ENCODE measurements around the gene TRIM41. TPM values are rescaled to one million over a fixed set of nuclear protein-coding genes. Genes with fewer than 3 reads are reported as not detected.

The TRIM41 gene
- polyA plus RNA-seq, 6 donors from 2014 or later: 0.40 to 1.6 (median 1.0) TPM

GRCh38 chr5:181219262-181220177, 3.6 kb upstream of the TRIM41 start:
- H3K9me3 Mint-ChIP-seq: peaks cover 0 to 18% (median 4%) of the 10 kb centered on the region in 7 donors
- DNase-seq (no peak), ATAC-seq (ENCODE audit: low read depth in 2 of 2) (no peak)
- peak overlapping the region; percentile 44 to 98 (median 62) for H3K4me3 Mint-ChIP-seq
- H3K4me1 Mint-ChIP-seq: peaks cover 53 to 76% (median 66%) of the 10 kb centered on the region in 3 donors
- peak overlapping the region in 4 of 6 donors; percentile 89 to 97 (median 92) for H3K27ac Mint-ChIP-seq
- H3K36me3 Mint-ChIP-seq: no peaks in the 10 kb centered on the region
- peaks cover 0 to 10% (median 4%) of the 10 kb centered on the region in 3 donors for H3K27me3 Mint-ChIP-seq

DNA sequence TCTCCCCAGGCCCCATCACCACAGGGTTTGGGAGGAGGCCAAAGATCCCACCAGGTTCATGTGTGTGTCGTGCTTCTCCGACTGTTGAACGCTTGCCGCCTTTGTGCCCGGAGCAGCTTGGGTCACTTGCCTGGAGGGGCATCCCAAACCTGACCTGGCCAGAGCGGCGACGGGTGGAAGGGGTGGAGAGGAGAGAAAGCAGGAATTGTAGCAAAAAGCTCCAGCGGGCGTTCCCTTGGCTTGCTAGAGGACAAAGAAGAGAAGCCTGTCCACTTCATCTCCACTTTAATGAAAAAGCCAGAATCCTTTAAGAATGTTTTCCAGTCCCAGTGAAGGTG, 2.9 kb upstream of the TRIM41 start:
- DNase-seq (no peak), ATAC-seq (ENCODE audit: low read depth in 2 of 2) (no peak)
- H3K36me3 Mint-ChIP-seq: no peaks in the 10 kb centered on the region
- peak overlapping the region in 4 of 6 donors; percentile 59 to 100 (median 98) for H3K27ac Mint-ChIP-seq
- H3K4me3 Mint-ChIP-seq: peak overlapping the region in 6 of 8 donors; percentile 29 to 98 (median 62)
- H3K9me3 Mint-ChIP-seq: peaks cover 0 to 18% (median 4%) of the 10 kb centered on the region in 7 donors
- peaks cover 0 to 10% (median 4%) of the 10 kb centered on the region in 3 donors for H3K27me3 Mint-ChIP-seq
- H3K4me1 Mint-ChIP-seq: peaks cover 56 to 83% (median 70%) of the 10 kb centered on the region in 3 donors

DNA sequence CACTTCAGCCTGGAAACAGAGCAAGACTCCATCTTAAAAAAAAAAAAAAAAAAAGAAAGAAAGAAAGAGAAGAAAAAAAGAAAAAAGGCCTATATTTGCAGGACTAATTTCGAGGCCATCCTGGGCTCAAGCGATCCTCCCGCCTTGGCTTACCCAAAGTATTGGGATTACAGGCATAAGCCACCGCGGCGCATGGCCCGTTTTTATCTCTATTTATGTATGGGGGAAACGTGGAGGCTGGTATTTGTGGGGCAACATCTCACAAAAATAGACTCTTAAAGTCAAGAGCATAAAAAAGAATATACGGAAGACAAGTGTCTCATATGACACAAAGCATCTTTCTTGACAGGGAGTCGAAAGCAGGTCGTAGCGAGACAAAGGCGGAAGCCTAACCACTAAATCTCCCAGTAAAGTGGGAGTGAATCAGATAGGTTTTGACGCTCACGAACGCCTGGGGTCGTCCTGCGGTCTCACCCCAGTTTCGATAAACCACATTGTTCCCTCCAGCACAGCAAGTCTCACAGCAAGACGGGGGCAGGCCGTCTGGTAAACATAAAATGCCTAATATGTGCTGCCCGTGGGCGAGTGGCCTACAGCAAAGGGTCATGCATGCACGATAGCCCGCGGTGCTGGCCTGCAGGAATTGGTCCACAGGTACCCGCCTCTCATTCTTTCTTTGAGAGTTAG, 1.8 kb upstream of the TRIM41 start:
- peaks cover 0 to 18% (median 4%) of the 10 kb centered on the region in 7 donors for H3K9me3 Mint-ChIP-seq
- H3K4me1 Mint-ChIP-seq: peaks cover 58 to 90% (median 67%) of the 10 kb centered on the region in 3 donors
- peak overlapping the region; percentile 22 to 99 (median 96) for H3K4me3 Mint-ChIP-seq
- ATAC-seq (ENCODE audit: low read depth in 2 of 2) (no peak), DNase-seq (peak; percentile 11)
- peak overlapping the region; percentile 97 to 100 (median 99) for H3K27ac Mint-ChIP-seq
- no peaks in the 10 kb centered on the region for H3K36me3 Mint-ChIP-seq
- peaks cover 0 to 10% (median 4%) of the 10 kb centered on the region in 3 donors for H3K27me3 Mint-ChIP-seq

GRCh38 chr5:181221792-181222629, 1.1 kb upstream of the TRIM41 start:
- Mint-ChIP-seq H3K4me3 (peak overlapping the region; percentile 90 to 99 (median 97)), H3K27me3 (peaks cover 0 to 10% (median 4%) of the 10 kb centered on the region in 3 donors), H3K36me3 (no peaks in the 10 kb centered on the region), H3K4me1 (peaks cover 54 to 84% (median 62%) of the 10 kb centered on the region in 3 donors), H3K27ac (peak overlapping the region; percentile 97 to 100 (median 99)), H3K9me3 (peaks cover 0 to 18% (median 4%) of the 10 kb centered on the region in 7 donors)
- ATAC-seq (ENCODE audit: low read depth in 2 of 2): peak; percentile 31
- DNase-seq: peak; percentile 93

DNA sequence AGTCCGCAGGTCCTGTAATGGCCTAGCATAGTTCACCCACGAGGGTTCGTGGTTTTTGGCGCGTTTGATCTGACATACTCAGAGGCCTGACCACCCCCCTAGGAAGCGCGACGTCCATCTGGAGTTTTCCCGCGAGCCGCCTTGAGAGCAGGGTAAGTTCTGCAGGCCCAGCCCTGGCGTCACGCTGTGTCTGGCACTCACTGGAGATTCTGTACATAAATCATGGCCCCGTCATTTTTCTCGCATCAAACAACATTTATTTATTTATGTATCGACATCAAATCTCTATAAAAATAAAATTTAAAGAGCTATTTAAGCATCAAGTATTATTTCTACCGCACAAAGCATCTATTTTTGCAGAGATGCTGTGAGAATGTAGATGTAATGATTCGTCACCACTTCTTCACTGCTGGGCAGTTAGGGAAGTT, 437 bp upstream of the TRIM41 start:
- peaks cover 52 to 78% (median 57%) of the 10 kb centered on the region in 3 donors for H3K4me1 Mint-ChIP-seq
- peak in 1 of 2 donors; percentile 3 for ATAC-seq (ENCODE audit: low read depth in 2 of 2)
- peak overlapping the region; percentile 97 to 100 (median 99) for H3K27ac Mint-ChIP-seq
- H3K27me3 Mint-ChIP-seq: peaks cover 0 to 10% (median 4%) of the 10 kb centered on the region in 3 donors
- H3K36me3 Mint-ChIP-seq: no peaks in the 10 kb centered on the region
- H3K4me3 Mint-ChIP-seq: peak overlapping the region; percentile 90 to 99 (median 97)
- no peak for DNase-seq
- peaks cover 0 to 18% (median 4%) of the 10 kb centered on the region in 7 donors for H3K9me3 Mint-ChIP-seq

DNA sequence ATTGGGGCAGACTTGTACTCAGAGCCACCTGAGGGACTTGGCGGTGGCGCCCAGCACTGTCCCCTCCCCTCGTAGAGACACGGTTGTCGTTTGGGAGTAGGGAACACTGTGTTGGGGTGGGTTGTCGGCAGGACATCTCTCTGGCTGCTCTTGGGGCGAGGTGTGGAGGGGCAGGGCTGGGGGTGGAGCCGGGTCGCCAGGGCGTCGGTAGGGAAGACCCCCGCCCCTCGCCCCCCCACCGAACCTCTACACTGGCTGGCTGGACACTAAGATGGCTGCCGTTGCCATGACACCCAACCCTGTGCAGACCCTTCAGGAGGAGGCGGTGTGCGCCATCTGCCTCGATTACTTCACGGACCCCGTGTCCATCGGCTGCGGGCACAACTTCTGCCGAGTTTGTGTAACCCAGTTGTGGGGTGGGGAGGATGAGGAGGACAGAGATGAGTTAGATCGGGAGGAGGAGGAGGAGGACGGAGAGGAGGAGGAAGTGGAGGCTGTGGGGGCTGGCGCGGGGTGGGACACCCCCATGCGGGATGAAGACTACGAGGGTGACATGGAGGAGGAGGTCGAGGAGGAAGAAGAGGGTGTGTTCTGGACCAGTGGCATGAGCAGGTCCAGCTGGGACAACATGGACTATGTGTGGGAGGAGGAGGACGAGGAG, 778 bp downstream of the TRIM41 start:
- ATAC-seq (ENCODE audit: low read depth in 2 of 2) (peak in 1 of 2 donors; percentile 1), DNase-seq (no peak)
- peaks cover 0 to 10% (median 4%) of the 10 kb centered on the region in 7 donors for H3K9me3 Mint-ChIP-seq
- H3K27ac Mint-ChIP-seq: peak overlapping the region; percentile 97 to 100 (median 99)
- peaks cover 0 to 6% (median 4%) of the 10 kb centered on the region in 3 donors for H3K27me3 Mint-ChIP-seq
- peak overlapping the region; percentile 90 to 99 (median 97) for H3K4me3 Mint-ChIP-seq
- H3K36me3 Mint-ChIP-seq: no peaks in the 10 kb centered on the region
- peaks cover 45 to 66% (median 49%) of the 10 kb centered on the region in 3 donors for H3K4me1 Mint-ChIP-seq

DNA sequence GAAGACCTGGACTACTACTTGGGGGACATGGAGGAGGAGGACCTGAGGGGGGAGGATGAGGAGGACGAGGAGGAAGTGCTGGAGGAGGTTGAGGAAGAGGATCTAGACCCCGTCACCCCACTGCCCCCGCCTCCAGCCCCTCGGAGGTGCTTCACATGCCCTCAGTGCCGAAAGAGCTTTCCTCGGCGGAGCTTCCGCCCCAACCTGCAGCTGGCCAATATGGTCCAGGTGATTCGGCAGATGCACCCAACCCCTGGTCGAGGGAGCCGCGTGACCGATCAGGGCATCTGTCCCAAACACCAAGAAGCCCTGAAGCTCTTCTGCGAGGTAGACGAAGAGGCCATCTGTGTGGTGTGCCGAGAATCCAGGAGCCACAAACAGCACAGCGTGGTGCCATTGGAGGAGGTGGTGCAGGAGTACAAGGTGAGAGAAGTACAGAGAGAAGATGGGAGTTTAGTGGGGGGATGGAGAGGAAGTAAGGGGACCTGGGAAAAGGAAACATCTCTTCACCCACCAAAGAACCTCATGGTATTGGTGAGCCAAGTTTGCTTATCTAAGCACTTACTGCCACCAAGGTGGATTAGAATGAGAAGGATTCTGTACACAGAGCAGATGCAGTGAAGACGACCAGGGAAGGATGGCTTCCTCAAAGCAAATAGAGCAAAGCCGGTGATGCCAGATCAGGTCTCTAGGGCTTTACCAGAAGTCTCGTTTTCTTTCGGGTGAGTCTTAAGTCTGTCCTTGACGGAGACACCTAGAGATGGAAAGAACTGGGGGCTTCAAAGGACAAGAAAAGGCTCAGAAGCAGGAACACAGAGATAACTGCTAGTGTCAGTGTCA, 1.5 kb downstream of the TRIM41 start:
- Mint-ChIP-seq H3K4me3 (peak overlapping the region; percentile 90 to 99 (median 97)), H3K4me1 (peaks cover 45 to 68% (median 50%) of the 10 kb centered on the region in 3 donors)
- ATAC-seq (ENCODE audit: low read depth in 2 of 2): no peak

DNA sequence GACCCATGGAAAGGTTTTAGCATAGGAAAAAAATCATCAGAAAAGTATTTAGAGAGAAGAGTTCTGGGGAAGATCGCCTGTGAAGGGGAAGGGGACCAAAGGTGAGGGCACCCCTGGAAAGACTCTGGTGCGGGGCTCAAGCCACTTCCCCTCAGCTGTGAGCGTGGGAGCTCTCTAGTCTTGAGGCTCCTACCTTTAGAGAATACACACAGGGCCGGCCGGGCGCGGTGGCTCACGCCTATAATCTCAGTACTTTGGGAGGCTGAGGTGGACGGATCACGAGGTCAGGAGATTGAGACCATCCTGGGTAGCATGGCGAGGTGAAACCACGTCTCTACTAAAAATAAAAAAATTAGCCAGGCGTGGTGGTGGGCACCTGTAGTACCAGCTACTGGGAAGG, 6.9 kb downstream of the TRIM41 start:
- H3K9me3 Mint-ChIP-seq: no peaks in the 10 kb centered on the region
- H3K4me3 Mint-ChIP-seq: no peak overlapping the region
- H3K27ac Mint-ChIP-seq: peak overlapping the region in 2 of 6 donors; percentile 47 to 78

More for the DNA sequence above, 1.5 kb downstream of the TRIM41 start:
- peaks cover 0 to 6% of the 10 kb centered on the region in 2 donors for H3K36me3 Mint-ChIP-seq
- peaks cover 0 to 6% (median 4%) of the 10 kb centered on the region in 3 donors for H3K27me3 Mint-ChIP-seq
- DNase-seq: peak; percentile 52
- peaks cover 0 to 10% (median 4%) of the 10 kb centered on the region in 7 donors for H3K9me3 Mint-ChIP-seq
- H3K27ac Mint-ChIP-seq: peak overlapping the region; percentile 97 to 100 (median 99)

GRCh38 chr5:181230551-181230950, 7.5 kb downstream of the TRIM41 start:
- DNase-seq (no peak), ATAC-seq (ENCODE audit: low read depth in 2 of 2) (no peak)
- Mint-ChIP-seq H3K4me1 (peaks cover 11 to 19% (median 16%) of the 10 kb centered on the region in 3 donors), H3K36me3 (peaks cover 0 to 18% of the 10 kb centered on the region in 2 donors), H3K9me3 (no peaks in the 10 kb centered on the region), H3K27ac (peak overlapping the region in 1 of 6 donors; percentile 72), H3K27me3 (no peaks in the 10 kb centered on the region), H3K4me3 (no peak overlapping the region)

More for the DNA sequence above, 6.9 kb downstream of the TRIM41 start:
- ATAC-seq (ENCODE audit: low read depth in 2 of 2): no peak
- no peak for DNase-seq
- Mint-ChIP-seq H3K27me3 (no peaks in the 10 kb centered on the region), H3K4me1 (peaks cover 9 to 25% (median 17%) of the 10 kb centered on the region in 3 donors), H3K36me3 (peaks cover 0 to 18% of the 10 kb centered on the region in 2 donors)

DNA sequence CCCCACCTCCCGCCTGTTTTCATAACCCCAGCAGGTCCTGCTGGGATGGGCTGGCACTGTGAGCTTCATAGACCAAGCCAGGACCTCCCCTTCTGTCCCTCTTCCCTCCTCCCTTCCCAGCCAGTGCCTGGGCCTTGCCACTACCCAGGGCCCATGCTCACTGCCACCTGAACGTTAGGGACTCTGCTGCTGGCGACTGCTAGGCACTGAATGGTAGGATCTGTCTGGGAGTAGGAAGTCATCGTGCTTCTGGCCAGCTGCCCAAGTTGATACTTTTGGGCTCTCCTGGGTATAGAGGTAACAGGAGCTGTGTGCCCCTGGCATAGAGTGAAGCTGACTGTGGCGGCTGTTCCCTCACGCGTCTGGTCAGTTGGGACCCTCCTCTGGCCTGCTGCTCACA, 8.4 kb downstream of the TRIM41 start:
- peaks cover 11 to 14% (median 12%) of the 10 kb centered on the region in 3 donors for H3K4me1 Mint-ChIP-seq
- no peaks in the 10 kb centered on the region for H3K9me3 Mint-ChIP-seq
- no peaks in the 10 kb centered on the region for H3K27me3 Mint-ChIP-seq
- peaks cover 0 to 18% of the 10 kb centered on the region in 2 donors for H3K36me3 Mint-ChIP-seq
- H3K27ac Mint-ChIP-seq: peak overlapping the region in 1 of 6 donors; percentile 83
- H3K4me3 Mint-ChIP-seq: no peak overlapping the region
- DNase-seq: no peak
- no peak for ATAC-seq (ENCODE audit: low read depth in 2 of 2)

DNA sequence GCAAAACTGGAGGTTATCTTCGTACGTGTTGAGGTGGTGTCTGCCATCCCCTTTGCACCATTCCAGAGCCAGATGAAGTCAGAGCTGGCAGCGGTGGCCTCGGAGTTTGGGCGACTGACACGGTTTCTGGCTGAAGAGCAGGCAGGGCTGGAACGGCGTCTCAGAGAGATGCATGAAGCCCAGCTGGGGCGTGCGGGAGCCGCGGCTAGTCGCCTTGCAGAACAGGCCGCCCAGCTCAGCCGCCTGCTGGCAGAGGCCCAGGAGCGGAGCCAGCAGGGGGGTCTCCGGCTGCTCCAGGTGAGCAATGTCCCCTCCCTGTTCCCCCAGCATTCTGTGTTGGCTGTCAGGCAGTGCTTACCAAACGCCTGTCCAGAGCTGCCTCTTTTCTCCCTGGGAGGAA, 9.5 kb downstream of the TRIM41 start:
- ATAC-seq (ENCODE audit: low read depth in 2 of 2): no peak
- H3K4me3 Mint-ChIP-seq: no peak overlapping the region
- no peak for DNase-seq
- H3K4me1 Mint-ChIP-seq: peaks cover 11 to 14% (median 14%) of the 10 kb centered on the region in 3 donors
- no peak overlapping the region for H3K27ac Mint-ChIP-seq
- no peaks in the 10 kb centered on the region for H3K27me3 Mint-ChIP-seq
- H3K36me3 Mint-ChIP-seq: peaks cover 0 to 22% of the 10 kb centered on the region in 2 donors
- H3K9me3 Mint-ChIP-seq: no peaks in the 10 kb centered on the region

All from naive B cell (primary cell).